ENCODE data around the gene AGPAT3. TPM values are rescaled to one million over a fixed set of nuclear protein-coding genes. Genes with fewer than 3 reads are reported as not detected.
A peak's percentile ranks its signal among the peaks of the same experiment; 100 is the strongest.
"Not testable (repeated sequence)": the region's sequence is repeated elsewhere in the genome, so short reads cannot be mapped to it uniquely, and the experiment has no call there.

AGPAT3 gene
- total RNA-seq, 1 donor: 47.4 TPM

DNA sequence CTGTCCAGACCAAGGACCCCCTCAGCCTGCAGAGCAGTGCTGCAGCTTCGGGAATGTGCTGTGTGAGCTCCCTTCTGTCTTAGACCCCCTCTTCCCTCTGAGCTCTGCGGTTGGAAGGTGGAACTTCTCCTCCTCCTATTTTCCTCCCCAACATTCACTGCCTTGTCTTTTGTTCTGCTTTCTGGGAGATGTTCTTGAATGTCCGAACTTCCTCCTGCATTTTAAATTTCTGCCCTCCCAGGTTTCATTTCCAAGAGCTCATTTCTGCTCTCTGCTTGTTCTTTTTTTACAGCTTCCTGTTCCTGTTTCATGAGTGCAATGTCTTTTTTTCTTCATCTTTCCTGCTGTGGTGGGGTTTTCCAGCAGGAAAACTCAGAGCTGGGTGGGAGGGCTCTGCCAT, 46.3 kb upstream of the AGPAT3 start:
- Histone ChIP-seq H3K36me3 (ENCODE audit: insufficient read depth, low read length) (no peaks in the 10 kb centered on the region), H3K27ac (ENCODE audit: low read depth, low read length) (no peak overlapping the region), H2AFZ (ENCODE audit: low read length) (no peak overlapping the region), H3K9me3 (ENCODE audit: low read depth, low read length) (peaks cover 7% of the 10 kb centered on the region), H4K20me1 (ENCODE audit: insufficient read depth, low read length) (no peaks in the 10 kb centered on the region), H3K27me3 (ENCODE audit: insufficient read depth, low read length) (peaks cover 7% of the 10 kb centered on the region), H3K79me2 (ENCODE audit: insufficient read depth, low read length) (no peaks in the 10 kb centered on the region), H3K4me2 (ENCODE audit: insufficient read depth, low read length) (no peak overlapping the region), H3K4me1 (ENCODE audit: insufficient read depth, low read length) (no peaks in the 10 kb centered on the region), H3K4me3 (ENCODE audit: insufficient read depth, low read length) (no peak overlapping the region)
- TF ChIP-seq, protein P1, sequence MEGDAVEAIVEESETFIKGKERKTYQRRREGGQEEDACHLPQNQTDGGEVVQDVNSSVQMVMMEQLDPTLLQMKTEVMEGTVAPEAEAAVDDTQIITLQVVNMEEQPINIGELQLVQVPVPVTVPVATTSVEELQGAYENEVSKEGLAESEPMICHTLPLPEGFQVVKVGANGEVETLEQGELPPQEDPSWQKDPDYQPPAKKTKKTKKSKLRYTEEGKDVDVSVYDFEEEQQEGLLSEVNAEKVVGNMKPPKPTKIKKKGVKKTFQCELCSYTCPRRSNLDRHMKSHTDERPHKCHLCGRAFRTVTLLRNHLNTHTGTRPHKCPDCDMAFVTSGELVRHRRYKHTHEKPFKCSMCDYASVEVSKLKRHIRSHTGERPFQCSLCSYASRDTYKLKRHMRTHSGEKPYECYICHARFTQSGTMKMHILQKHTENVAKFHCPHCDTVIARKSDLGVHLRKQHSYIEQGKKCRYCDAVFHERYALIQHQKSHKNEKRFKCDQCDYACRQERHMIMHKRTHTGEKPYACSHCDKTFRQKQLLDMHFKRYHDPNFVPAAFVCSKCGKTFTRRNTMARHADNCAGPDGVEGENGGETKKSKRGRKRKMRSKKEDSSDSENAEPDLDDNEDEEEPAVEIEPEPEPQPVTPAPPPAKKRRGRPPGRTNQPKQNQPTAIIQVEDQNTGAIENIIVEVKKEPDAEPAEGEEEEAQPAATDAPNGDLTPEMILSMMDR (IDR thresholded peaks at IDR 0.05; ENCODE audit: extremely low read depth, low read depth, low read length): no peak
- DNase-seq (ENCODE audit: insufficient read length, low spot score, missing footprints): peak; percentile 75

DNA sequence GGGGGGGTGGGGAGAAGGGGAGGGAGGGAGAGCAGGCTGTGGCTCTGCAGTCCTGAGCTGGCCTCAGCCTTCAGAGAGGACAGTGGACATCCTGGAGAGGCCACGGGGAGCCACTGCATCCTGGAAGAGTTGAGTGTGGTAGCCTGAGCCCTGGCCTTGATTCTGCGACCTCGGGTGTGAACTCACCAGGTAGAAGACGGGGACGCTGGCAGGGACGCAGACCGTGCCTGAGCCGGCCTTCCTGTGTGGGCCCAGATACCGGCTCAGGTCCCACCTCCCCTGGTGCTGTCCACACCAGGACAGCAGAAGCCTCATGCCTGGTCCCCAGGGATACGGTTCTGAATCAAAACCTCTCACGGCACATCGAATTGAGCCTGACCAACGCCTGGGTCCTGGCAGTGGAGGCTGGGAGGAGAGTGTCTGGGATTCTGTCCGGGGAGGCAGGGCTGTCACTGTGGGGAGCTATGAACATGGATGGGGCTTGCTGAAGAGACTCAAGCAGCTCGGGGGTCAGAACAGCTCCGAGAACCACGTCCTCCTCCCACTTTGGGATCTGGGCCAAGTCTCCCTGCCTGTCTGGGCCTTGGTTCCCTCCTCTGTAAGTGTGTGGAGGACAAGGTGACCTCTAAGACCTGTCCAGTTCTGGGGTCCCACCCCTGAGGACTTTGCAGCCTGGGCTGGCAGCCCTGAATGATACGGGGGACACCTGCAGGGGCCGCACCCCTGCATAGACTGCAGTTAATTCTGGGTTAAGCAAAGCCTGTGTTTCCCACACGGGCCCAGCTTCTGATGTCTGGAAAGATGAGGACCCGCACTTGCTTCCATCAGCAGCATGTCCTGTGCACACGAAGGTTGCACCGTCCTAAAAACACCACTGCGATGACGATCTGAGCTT, 45.3 kb upstream of the AGPAT3 start:
- H3K4me1 ChIP-seq (ENCODE audit: insufficient read depth, low read length): peaks cover 6% of the 10 kb centered on the region
- no peaks in the 10 kb centered on the region for H4K20me1 ChIP-seq (ENCODE audit: insufficient read depth, low read length)
- H3K27ac ChIP-seq (ENCODE audit: low read depth, low read length): no peak overlapping the region

DNA sequence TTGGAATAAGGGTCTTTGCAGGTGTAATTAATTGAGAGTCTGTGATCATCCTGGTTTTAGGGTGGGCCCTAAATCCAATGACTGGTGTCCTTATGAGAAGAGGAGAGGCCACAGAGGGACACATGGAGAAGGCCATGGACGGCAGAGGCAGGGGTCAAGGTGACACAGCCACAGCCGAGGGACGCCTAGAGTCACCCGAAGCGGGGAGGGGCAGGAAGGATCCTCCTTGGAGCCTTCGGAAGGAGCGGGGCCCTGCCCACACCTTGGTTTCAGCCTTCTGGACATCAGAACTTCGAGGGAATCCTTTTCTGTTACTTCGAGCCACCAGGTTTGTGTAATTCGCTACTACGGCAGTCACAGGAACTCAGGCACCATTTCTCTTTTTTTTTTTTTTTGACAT, 44.6 kb upstream of the AGPAT3 start:
- Histone ChIP-seq H3K9me3 (ENCODE audit: low read depth, low read length) (peaks cover 7% of the 10 kb centered on the region), H3K79me2 (ENCODE audit: insufficient read depth, low read length) (no peaks in the 10 kb centered on the region), H3K27me3 (ENCODE audit: insufficient read depth, low read length) (no peaks in the 10 kb centered on the region), H3K4me2 (ENCODE audit: insufficient read depth, low read length) (no peak overlapping the region), H3K4me3 (ENCODE audit: insufficient read depth, low read length) (no peak overlapping the region), H4K20me1 (ENCODE audit: insufficient read depth, low read length) (no peaks in the 10 kb centered on the region), H3K27ac (ENCODE audit: low read depth, low read length) (no peak overlapping the region), H3K4me1 (ENCODE audit: insufficient read depth, low read length) (peaks cover 9% of the 10 kb centered on the region), H3K36me3 (ENCODE audit: insufficient read depth, low read length) (no peaks in the 10 kb centered on the region), H2AFZ (ENCODE audit: low read length) (no peak overlapping the region)
- no peak for DNase-seq (ENCODE audit: insufficient read length, low spot score, missing footprints)
- TF ChIP-seq, protein P1 (IDR thresholded peaks at IDR 0.05; ENCODE audit: extremely low read depth, low read depth, low read length): no peak

More for the DNA sequence above, 45.3 kb upstream of the AGPAT3 start:
- Histone ChIP-seq H3K4me3 (ENCODE audit: insufficient read depth, low read length) (no peak overlapping the region), H3K36me3 (ENCODE audit: insufficient read depth, low read length) (no peaks in the 10 kb centered on the region), H3K27me3 (ENCODE audit: insufficient read depth, low read length) (peaks cover 1% of the 10 kb centered on the region), H3K4me2 (ENCODE audit: insufficient read depth, low read length) (no peak overlapping the region), H2AFZ (ENCODE audit: low read length) (no peak overlapping the region), H3K9me3 (ENCODE audit: low read depth, low read length) (peaks cover 7% of the 10 kb centered on the region), H3K79me2 (ENCODE audit: insufficient read depth, low read length) (no peaks in the 10 kb centered on the region)
- TF ChIP-seq, protein P1 (IDR thresholded peaks at IDR 0.05; ENCODE audit: extremely low read depth, low read depth, low read length): no peak
- peak; percentile 54 for DNase-seq (ENCODE audit: insufficient read length, low spot score, missing footprints)

DNA sequence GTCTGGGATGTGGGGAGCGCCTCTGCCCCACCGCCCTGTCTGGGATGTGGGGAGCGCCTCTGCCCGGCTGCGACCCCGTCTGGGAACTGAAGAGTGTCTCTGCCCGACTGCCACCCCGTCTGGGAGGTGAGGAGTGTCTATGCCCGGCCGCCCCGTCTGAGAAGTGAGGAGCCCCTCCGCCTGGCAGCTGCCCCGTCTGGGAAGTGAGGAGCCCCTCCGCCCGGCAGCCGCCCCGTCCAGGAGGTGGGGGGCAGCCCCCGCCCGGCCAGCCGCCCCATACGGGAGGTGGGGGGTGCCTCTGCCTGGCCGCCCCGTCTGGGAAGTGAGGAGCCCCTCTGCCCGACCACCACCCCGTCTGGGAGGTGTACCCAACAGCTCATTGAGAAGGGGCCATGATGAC, 42.9 kb upstream of the AGPAT3 start:
- not testable (repeated sequence) for H2AFZ ChIP-seq (ENCODE audit: low read length); H3K79me2 ChIP-seq (ENCODE audit: insufficient read depth, low read length); H3K9me3 ChIP-seq (ENCODE audit: low read depth, low read length); H3K4me2 ChIP-seq (ENCODE audit: insufficient read depth, low read length); DNase-seq (ENCODE audit: insufficient read length, low spot score, missing footprints); H3K27ac ChIP-seq (ENCODE audit: low read depth, low read length); H3K36me3 ChIP-seq (ENCODE audit: insufficient read depth, low read length); H3K27me3 ChIP-seq (ENCODE audit: insufficient read depth, low read length); H3K4me1 ChIP-seq (ENCODE audit: insufficient read depth, low read length); H4K20me1 ChIP-seq (ENCODE audit: insufficient read depth, low read length); H3K4me3 ChIP-seq (ENCODE audit: insufficient read depth, low read length)

DNA sequence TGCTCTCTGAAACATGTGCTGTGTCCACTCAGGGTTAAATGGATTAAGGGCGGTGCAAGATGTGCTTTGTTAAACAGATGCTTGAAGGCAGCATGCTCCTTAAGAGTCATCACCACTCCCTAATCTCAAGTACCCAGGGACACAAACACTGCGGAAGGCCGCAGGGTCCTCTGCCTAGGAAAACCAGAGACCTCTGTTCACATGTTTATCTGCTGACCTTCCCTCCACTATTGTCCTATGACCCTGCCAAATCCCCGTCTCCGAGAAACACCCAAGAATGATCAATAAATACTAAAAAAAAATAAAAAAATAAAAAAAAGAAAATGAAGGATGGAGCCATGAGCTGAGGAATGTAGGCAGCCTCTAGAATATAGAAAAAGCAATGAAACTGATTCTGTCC, 42.3 kb upstream of the AGPAT3 start:
- not testable (repeated sequence) for H3K4me3 ChIP-seq (ENCODE audit: insufficient read depth, low read length); H3K4me2 ChIP-seq (ENCODE audit: insufficient read depth, low read length); H2AFZ ChIP-seq (ENCODE audit: low read length); H3K27ac ChIP-seq (ENCODE audit: low read depth, low read length); H3K79me2 ChIP-seq (ENCODE audit: insufficient read depth, low read length); H3K9me3 ChIP-seq (ENCODE audit: low read depth, low read length); H3K4me1 ChIP-seq (ENCODE audit: insufficient read depth, low read length); H4K20me1 ChIP-seq (ENCODE audit: insufficient read depth, low read length); DNase-seq (ENCODE audit: insufficient read length, low spot score, missing footprints); H3K27me3 ChIP-seq (ENCODE audit: insufficient read depth, low read length); H3K36me3 ChIP-seq (ENCODE audit: insufficient read depth, low read length)

Data from osteoblast (primary cell).